Tibial artery (tissue), 4 donors: ENCODE measurements around the gene PIP5K1B.

ENCODE experiments used
- DNase-seq, 2 donors: peaks; one replicate each; pipeline ENCODE4 v3.0.0-alpha.2; 2019
- H3K27ac ChIP-seq, 2 donors: fragments of 200-600 bp; sonication (generic) in 1 of 2; 1 replicate in 1 of 2; 2 replicates in 1 of 2; pipeline ENCODE4 v1.5.1; 2018 to 2019; ENCODE audit warnings: mild to moderate bottlenecking in 1 of 2
- H3K27me3 ChIP-seq, 2 donors: fragments of 200-600 bp; sonication (generic) in 1 of 2; one replicate each; pipeline versions ENCODE4 v1.5.1 to v1.6.0; 2016 to 2019
- H3K36me3 ChIP-seq, 3 donors: fragments of 200-600 bp; sonication (generic) in 2 of 3; one replicate each; pipeline ENCODE4 v1.5.1; 2016 to 2019; ENCODE audit warnings: mild to moderate bottlenecking in 2 of 3
- H3K4me1 ChIP-seq, 4 donors: fragments of 200-600 bp; sonication (generic) in 2 of 4; 1 replicate in 3 of 4; 2 replicates in 1 of 4; pipeline ENCODE4 v1.5.1; 2016 to 2019
- H3K4me3 ChIP-seq, 2 donors: fragments of 200-600 bp; sonication (generic) in 1 of 2; 1 replicate in 1 of 2; 2 replicates in 1 of 2; pipeline ENCODE4 v1.5.1; 2018 to 2019; ENCODE audit warnings: mild to moderate bottlenecking in 2 of 2
- H3K9me3 ChIP-seq, 3 donors: fragments of 200-600 bp; sonication (generic) in 1 of 3; one replicate each; pipeline ENCODE4 v1.5.1; 2016 to 2019
- CTCF ChIP-seq, 2 experiments: fragments of 200-600 bp in 1 of 2; fragments of 450-650 bp in 1 of 2; IDR thresholded peaks; one replicate each; pipeline ENCODE4 v1.5.1; 2017 to 2019; ENCODE audit warnings: antibody characterized with exemption in 2 of 2, mild to moderate bottlenecking in 1 of 2, moderate library complexity in 1 of 2
- intact Hi-C: fragments of 100-400 bp; cut with DNase I; formaldehyde crosslinking; loops from one replicate; pipeline ENCODE4 v1.15.0; 2023; ENCODE audit warnings: low total_unique reads

The PIP5K1B gene

GRCh38 chr9:68996462-68996861 lies 291.4 kb downstream of the PIP5K1B start:
- no peak for TF ChIP-seq CTCF (IDR thresholded peaks at IDR 0.05)
- no peak overlapping the region for H3K4me3 ChIP-seq
- no peak for DNase-seq
- no peaks in the 10 kb centered on the region for H3K36me3 ChIP-seq
- no peaks in the 10 kb centered on the region for H3K9me3 ChIP-seq
- H3K4me1 ChIP-seq: peaks cover 0 to 8% (median 0%) of the 10 kb centered on the region in 4 donors
- H3K27ac ChIP-seq: no peak overlapping the region
- H3K27me3 ChIP-seq: no peaks in the 10 kb centered on the region
- intact Hi-C loops: no loop called here

GRCh38 chr9:68997666-68998065 lies 292.6 kb downstream of the PIP5K1B start:
- no peak overlapping the region for H3K4me3 ChIP-seq
- H3K4me1 ChIP-seq: peaks cover 0 to 8% (median 0%) of the 10 kb centered on the region in 4 donors
- H3K36me3 ChIP-seq: no peaks in the 10 kb centered on the region
- TF ChIP-seq CTCF (IDR thresholded peaks at IDR 0.05): no peak
- H3K27ac ChIP-seq: no peak overlapping the region
- H3K9me3 ChIP-seq: no peaks in the 10 kb centered on the region
- no peak for DNase-seq
- H3K27me3 ChIP-seq: no peaks in the 10 kb centered on the region
- intact Hi-C loops: no loop called here

GRCh38 chr9:68998385-68998784 lies 293.3 kb downstream of the PIP5K1B start:
- Histone ChIP-seq H3K4me3 (no peak overlapping the region), H3K27ac (no peak overlapping the region), H3K27me3 (no peaks in the 10 kb centered on the region), H3K9me3 (no peaks in the 10 kb centered on the region), H3K36me3 (no peaks in the 10 kb centered on the region), H3K4me1 (peaks cover 0 to 8% (median 0%) of the 10 kb centered on the region in 4 donors)
- intact Hi-C loops: no loop called here
- TF ChIP-seq CTCF (IDR thresholded peaks at IDR 0.05): no peak
- DNase-seq: no peak

GRCh38 chr9:68998812-68999211 lies 293.8 kb downstream of the PIP5K1B start:
- H3K4me3 ChIP-seq: no peak overlapping the region
- H3K27ac ChIP-seq: no peak overlapping the region
- no peak for TF ChIP-seq CTCF (IDR thresholded peaks at IDR 0.05)
- H3K36me3 ChIP-seq: no peaks in the 10 kb centered on the region
- no peak for DNase-seq
- H3K27me3 ChIP-seq: no peaks in the 10 kb centered on the region
- intact Hi-C loops: no loop called here
- no peaks in the 10 kb centered on the region for H3K9me3 ChIP-seq
- H3K4me1 ChIP-seq: peaks cover 0 to 8% (median 0%) of the 10 kb centered on the region in 4 donors

- Histone ChIP-seq H3K36me3 (no peaks in the 10 kb centered on the region), H3K27ac (no peak overlapping the region), H3K9me3 (no peaks in the 10 kb centered on the region), H3K4me3 (no peak overlapping the region), H3K4me1 (peaks cover 0 to 11% (median 2%) of the 10 kb centered on the region in 4 donors), H3K27me3 (no peaks in the 10 kb centered on the region)
- peak; percentile 59 to 70 for TF ChIP-seq CTCF (IDR thresholded peaks at IDR 0.05)
- intact Hi-C loops: no loop called here
- peak in 1 of 2 donors; percentile 63 for DNase-seq
Measured at GRCh38 chr9:68999393-69000105, 294.5 kb downstream of the PIP5K1B start.
